Panc1 (cell line): ENCODE data around the gene PECR.

Source experiments
- CTCF ChIP-seq: fragments of 450-650 bp; IDR thresholded peaks from 2 replicates; pipeline ENCODE4 v1.5.1; 2017; ENCODE audit warnings: mild to moderate bottlenecking
- POLR2AphosphoS5 ChIP-seq: IDR thresholded peaks from 2 replicates; pipeline ENCODE4 v1.6.1; 2012; ENCODE audit warnings: mild to moderate bottlenecking, low read depth, low read length, moderate library complexity
- REST ChIP-seq, 2 experiments: IDR thresholded peaks; 2 replicates each; pipeline ENCODE4 v1.6.1; 2011 to 2012; ENCODE audit warnings: low read depth in 2 of 2, control low read depth in 1 of 2, low read length in 1 of 2, mild to moderate bottlenecking in 1 of 2, moderate library complexity in 1 of 2; ENCODE audit not compliant: insufficient read depth in 1 of 2
- SIN3A ChIP-seq: IDR thresholded peaks from 2 replicates; pipeline ENCODE4 v1.6.1; 2012; ENCODE audit warnings: low read depth, mild to moderate bottlenecking, low read length, moderate library complexity, borderline replicate concordance; ENCODE audit not compliant: insufficient read depth
- TCF7L2 ChIP-seq: IDR thresholded peaks from 2 replicates; pipeline ENCODE4 v1.6.1; 2011; ENCODE audit warnings: mild to moderate bottlenecking, low read depth, low read length, inconsistent platforms

DNA sequence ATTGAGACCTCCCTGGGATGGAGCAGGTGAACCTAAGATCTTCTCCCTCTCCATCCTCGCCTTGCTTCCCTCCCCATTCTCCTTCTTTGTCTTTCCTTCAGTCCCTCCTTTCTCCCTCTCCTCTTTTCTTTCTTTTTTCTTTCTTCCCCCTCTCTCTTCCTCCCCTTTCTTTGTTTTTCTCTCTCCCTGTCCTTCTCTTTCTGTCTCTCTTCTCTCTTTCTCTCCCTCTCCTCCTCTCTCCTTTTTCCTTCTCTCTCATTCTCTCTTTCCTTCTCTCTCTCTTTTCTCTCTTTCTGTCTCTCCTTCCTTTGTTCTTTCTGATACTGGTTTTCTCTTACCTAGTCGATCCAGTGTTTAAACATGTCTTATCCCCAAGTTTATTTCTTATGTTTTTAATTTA, 78.9 kb downstream of the PECR start:
- no peak for TF ChIP-seq CTCF
- no peak for TF ChIP-seq SIN3A
- no peak for TF ChIP-seq REST (IDR thresholded peaks at IDR 0.05; ENCODE audit: insufficient read depth in 1 of 2, low read depth in 2 of 2, low read length in 1 of 2)
- TF ChIP-seq POLR2AphosphoS5, result no peak
- no peak for TF ChIP-seq TCF7L2
